Esophagus squamous epithelium (tissue), 4 donors: ENCODE data around the gene PTGS2.

Experiments used
- CTCF ChIP-seq, 6 experiments: fragments of 450-650 bp in 4 of 6; fragments of 200-600 bp in 2 of 6; sonication (generic) in 2 of 6; IDR thresholded peaks; one replicate each; pipeline ENCODE4 v1.5.1; 2016 to 2019; ENCODE audit warnings: antibody characterized with exemption in 6 of 6, mild to moderate bottlenecking in 4 of 6, moderate library complexity in 4 of 6
- POLR2A ChIP-seq, 4 donors: fragments of 450-650 bp; IDR thresholded peaks; one replicate each; pipeline ENCODE4 v1.6.1; 2017; ENCODE audit warnings: antibody characterized with exemption in 4 of 4, mild to moderate bottlenecking in 4 of 4, moderate library complexity in 3 of 4

- TF ChIP-seq POLR2A (IDR thresholded peaks at IDR 0.05) (no peak), CTCF (IDR thresholded peaks at IDR 0.05) (no peak)
Observed at GRCh38 chr1:186681121-186681520, 898 bp upstream of the PTGS2 start.
